Colonic mucosa (tissue), 4 donors: Measurements from ENCODE around the gene FGF14. TPM values are rescaled to one million over a fixed set of nuclear protein-coding genes. Genes with fewer than 3 reads are reported as not detected.

ENCODE experiments used
- DNase-seq: peaks from one replicate; pipeline ENCODE4 v3.0.0-alpha.2; 2020
- H3K27ac ChIP-seq: fragments of 200-600 bp; one replicate; pipeline ENCODE4 v1.8.0; 2021
- H3K27me3 ChIP-seq: fragments of 200-600 bp; one replicate; pipeline ENCODE4 v1.8.0; 2021
- H3K36me3 ChIP-seq: fragments of 200-600 bp; one replicate; pipeline ENCODE4 v1.8.0; 2021
- H3K4me1 ChIP-seq: fragments of 200-600 bp; one replicate; pipeline ENCODE4 v1.8.0; 2021; ENCODE audit warnings: mild to moderate bottlenecking
- H3K4me3 ChIP-seq: fragments of 200-600 bp; one replicate; pipeline ENCODE4 v1.8.0; 2021
- H3K9ac ChIP-seq, 2 donors: one replicate each; pipeline ENCODE4 v1.7.0; 2013; ENCODE audit warnings: control low read depth in 2 of 2, low read depth in 2 of 2, low read length in 2 of 2
- H3K9me3 ChIP-seq: fragments of 200-600 bp; one replicate; pipeline ENCODE4 v1.8.0; 2021
- CTCF ChIP-seq: fragments of 200-600 bp; IDR thresholded peaks from one replicate; pipeline ENCODE4 v1.8.0; 2022; ENCODE audit warnings: antibody characterized with exemption, mild to moderate bottlenecking
- intact Hi-C: fragments of 100-400 bp; cut with DNase I; formaldehyde crosslinking; loops from one replicate; pipeline ENCODE4 v1.14.1; 2022
- total RNA-seq, 2 donors: library from RNA; stranded (reverse); fragmentation: NEBNext Ultra II Directional in 1 of 2; extraction: Animal tissue kit (Norgen Biotek cat#: 25700) in 1 of 2; gene quantifications; one replicate each; pipeline ENCODE4 v1.2.1, GENCODE V29; 2021
- donor health status: healthy.
- donor health status: DM: no; HTN: no; CAD: no.
- donor health status: DM: no; HTN: no; CAD: no.

The FGF14 gene
- total RNA-seq, 2 donors from 2014 or later, result 0.62 to 0.85 TPM

GRCh38 chr13:101747039-101747438 is 654.8 kb downstream of the FGF14 start:
- Histone ChIP-seq H3K9me3 (no peaks in the 10 kb centered on the region), H3K9ac (no peak overlapping the region), H3K27me3 (no peaks in the 10 kb centered on the region), H3K36me3 (no peaks in the 10 kb centered on the region), H3K4me3 (no peak overlapping the region), H3K27ac (no peak overlapping the region), H3K4me1 (no peaks in the 10 kb centered on the region)
- no peak for TF ChIP-seq CTCF
- intact Hi-C loops, result no loop called here
- DNase-seq, result no peak

GRCh38 chr13:101746513-101746912 is 655.3 kb downstream of the FGF14 start:
- Histone ChIP-seq H3K27me3 (no peaks in the 10 kb centered on the region), H3K9me3 (no peaks in the 10 kb centered on the region), H3K4me1 (no peaks in the 10 kb centered on the region), H3K4me3 (no peak overlapping the region), H3K27ac (no peak overlapping the region), H3K9ac (no peak overlapping the region), H3K36me3 (no peaks in the 10 kb centered on the region)
- no peak for TF ChIP-seq CTCF
- DNase-seq, result no peak
- intact Hi-C loops, result no loop called here

GRCh38 chr13:101739382-101740178 is 662.3 kb downstream of the FGF14 start:
- no peak overlapping the region for H3K27ac ChIP-seq

GRCh38 chr13:101738336-101738735 is 663.5 kb downstream of the FGF14 start:
- H3K9me3 ChIP-seq, result no peaks in the 10 kb centered on the region
- no peaks in the 10 kb centered on the region for H3K36me3 ChIP-seq
- no peaks in the 10 kb centered on the region for H3K27me3 ChIP-seq
- no peak for TF ChIP-seq CTCF
- no peak overlapping the region for H3K4me3 ChIP-seq
- no peak overlapping the region for H3K27ac ChIP-seq
- no peak overlapping the region for H3K9ac ChIP-seq
- intact Hi-C loops, result no loop called here
- no peaks in the 10 kb centered on the region for H3K4me1 ChIP-seq
- no peak for DNase-seq

More at GRCh38 chr13:101739382-101740178, 662.3 kb downstream of the FGF14 start:
- H3K9me3 ChIP-seq, result no peaks in the 10 kb centered on the region
- no peaks in the 10 kb centered on the region for H3K27me3 ChIP-seq
- H3K4me1 ChIP-seq, result no peaks in the 10 kb centered on the region
- no peak for DNase-seq
- no peak overlapping the region for H3K9ac ChIP-seq
- no peak overlapping the region for H3K4me3 ChIP-seq
- no peaks in the 10 kb centered on the region for H3K36me3 ChIP-seq
- TF ChIP-seq CTCF, result no peak
- intact Hi-C loops, result no loop called here

GRCh38 chr13:101736566-101736965 is 665.3 kb downstream of the FGF14 start:
- Histone ChIP-seq H3K9ac (no peak overlapping the region), H3K4me1 (no peaks in the 10 kb centered on the region), H3K9me3 (no peaks in the 10 kb centered on the region), H3K36me3 (no peaks in the 10 kb centered on the region), H3K27ac (no peak overlapping the region), H3K27me3 (no peaks in the 10 kb centered on the region), H3K4me3 (no peak overlapping the region)
- DNase-seq, result no peak
- no peak for TF ChIP-seq CTCF
- intact Hi-C loops, result no loop called here
